EH (cell line): Measurements from ENCODE around the gene SLAMF7.
"Not testable (repeated sequence)": the region's sequence is repeated elsewhere in the genome, so short reads cannot be mapped to it uniquely, and the experiment has no call there.

ENCODE experiments used
- DNase-seq: peaks from one replicate; pipeline ENCODE4 v3.0.0-alpha.2; 2015; ENCODE audit warnings: low read depth

SLAMF7 gene

DNA sequence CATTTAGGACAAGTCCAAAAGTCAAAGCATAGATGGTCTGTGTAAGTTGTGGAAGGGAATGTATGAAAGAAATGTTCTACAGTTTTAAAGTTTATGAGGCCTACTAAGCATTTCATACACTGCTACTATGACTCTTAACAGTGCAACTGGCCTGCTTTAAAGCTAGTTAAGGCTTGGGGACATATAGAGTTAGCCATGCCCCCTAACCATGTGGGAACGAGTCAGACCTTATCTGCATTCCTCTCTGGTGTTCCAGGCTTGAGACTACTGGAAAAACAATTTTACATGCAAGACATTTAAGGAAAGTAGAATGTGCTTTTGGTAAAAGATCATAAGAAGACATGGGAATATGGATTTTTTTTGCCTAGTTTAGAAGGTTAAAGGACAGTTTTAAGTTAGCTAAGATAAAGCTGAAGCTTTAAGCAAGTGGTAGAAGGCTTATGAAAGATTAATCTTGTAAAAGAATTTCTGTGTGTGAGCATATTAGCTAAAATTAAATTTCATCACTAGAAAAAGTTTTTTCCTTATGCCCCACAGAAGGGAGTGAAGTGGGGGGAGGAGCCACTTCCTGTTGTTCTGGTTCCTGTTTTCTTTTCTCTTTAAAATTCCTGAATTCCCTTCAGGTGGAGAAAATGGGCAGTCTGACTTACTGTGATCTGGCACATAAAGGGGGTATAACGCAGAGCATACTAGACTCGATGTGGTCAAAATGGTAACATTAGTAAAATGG, 18.5 kb upstream of the SLAMF7 start:
- peak; percentile 9 for DNase-seq

GRCh38 chr1:160721473-160721872, 17.6 kb upstream of the SLAMF7 start:
- DNase-seq = no peak

- DNase-seq = no peak
Observed at GRCh38 chr1:160722726-160723125, 16.3 kb upstream of the SLAMF7 start.

DNA sequence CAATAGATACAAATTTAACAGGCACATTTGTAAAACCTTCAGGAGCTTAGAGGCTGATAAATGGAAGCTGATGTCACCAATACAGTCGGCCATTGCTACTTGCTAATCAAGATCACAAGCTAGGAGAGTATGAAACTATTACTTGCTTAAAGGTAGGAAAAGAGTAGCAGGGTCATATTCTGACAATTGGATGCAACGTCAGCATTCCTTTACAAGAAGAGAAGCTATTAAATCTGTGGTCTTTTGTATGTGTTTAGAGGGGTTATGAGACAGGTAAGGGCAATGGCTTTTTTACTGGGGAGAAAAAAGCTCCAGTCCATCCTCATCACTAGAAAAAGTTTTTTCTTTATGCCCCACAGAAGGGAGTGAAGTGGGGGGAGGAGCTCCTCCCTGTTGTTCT, 15.7 kb upstream of the SLAMF7 start:
- no peak for DNase-seq

GRCh38 chr1:160724465-160725242, 14.4 kb upstream of the SLAMF7 start:
- DNase-seq = no peak

DNA sequence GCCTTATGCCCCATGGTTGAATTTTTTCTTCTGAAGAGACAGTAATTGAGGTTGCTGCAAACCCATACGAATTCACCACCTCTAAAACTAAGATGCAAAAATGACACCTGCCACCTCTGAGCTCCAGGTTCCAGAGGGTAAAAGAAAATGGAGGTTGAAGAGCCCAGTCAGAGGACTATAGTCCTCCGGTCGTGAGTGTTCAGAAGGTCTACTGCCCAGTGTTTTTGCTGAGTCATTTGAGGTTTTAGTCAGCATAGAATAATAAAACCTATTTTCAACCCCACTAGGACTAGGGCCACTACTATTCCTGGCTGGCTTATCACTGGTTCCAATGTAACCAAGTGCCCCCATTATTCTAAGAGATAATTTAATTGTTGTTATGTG, 12.9 kb upstream of the SLAMF7 start:
- peak; percentile 25 for DNase-seq

DNA sequence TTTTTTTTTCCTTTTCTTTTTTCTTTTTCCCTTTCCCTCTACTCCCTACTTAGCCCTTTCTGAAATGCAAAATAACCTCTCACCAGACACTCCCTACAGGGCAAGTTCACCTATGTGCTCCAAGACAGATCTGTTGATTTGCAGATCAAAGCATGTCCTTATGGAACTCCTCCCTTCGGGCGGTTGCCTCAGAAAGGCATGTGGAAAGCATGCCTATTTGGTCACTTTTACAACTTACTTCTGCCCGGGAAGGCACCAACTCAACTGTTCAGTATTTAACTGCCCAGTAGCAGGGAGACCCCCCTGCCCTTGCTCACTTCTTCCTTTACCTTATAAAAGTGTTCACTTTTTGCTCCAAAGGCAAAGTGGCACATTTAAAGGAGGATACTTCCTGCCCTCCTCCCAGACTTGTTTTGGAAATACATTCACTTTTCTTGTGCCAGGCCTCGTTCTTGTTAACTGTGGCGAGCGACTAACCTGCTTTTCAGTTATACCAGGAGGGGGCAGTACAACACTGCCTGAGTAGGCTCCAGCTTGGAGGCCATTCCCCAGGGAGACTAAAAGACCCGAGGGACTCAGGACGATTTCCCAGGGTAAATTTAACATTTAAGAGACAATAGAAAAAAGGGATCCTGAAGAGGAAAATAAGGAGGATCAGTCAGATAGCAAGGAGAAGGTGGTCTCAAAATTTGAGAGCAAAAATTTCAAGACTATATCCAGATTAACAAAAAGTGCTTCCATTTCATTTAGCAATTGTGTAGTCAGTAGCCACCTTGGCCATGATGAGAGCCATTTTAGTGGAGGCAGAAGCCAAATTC, 12.3 kb upstream of the SLAMF7 start:
- DNase-seq = peak; percentile 63

GRCh38 chr1:160727316-160727640, 11.8 kb upstream of the SLAMF7 start:
- DNase-seq = no peak

GRCh38 chr1:160731564-160731963, 7.5 kb upstream of the SLAMF7 start:
- not testable (repeated sequence) for DNase-seq

DNA sequence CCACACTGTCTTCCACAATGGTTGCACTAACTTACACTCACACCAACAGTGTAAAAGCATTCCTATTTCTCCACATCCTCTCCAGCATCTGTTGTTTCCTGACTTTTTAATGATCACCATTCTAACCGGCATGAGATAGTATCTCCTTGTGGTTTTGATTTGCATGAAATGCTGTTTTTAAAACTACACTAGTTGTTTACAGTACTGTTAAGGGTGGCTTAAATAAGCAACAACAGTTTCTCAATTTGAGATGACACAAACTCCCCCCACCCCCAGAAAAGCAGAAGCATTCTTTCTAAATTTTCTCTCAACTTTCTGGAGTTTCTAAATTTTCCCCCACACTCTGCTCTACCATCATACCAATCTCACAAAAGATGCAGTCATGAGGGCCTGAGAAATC, 7.1 kb upstream of the SLAMF7 start:
- DNase-seq = no peak

- no peak for DNase-seq
Observed at GRCh38 chr1:160733898-160734297, 5.1 kb upstream of the SLAMF7 start.

DNA sequence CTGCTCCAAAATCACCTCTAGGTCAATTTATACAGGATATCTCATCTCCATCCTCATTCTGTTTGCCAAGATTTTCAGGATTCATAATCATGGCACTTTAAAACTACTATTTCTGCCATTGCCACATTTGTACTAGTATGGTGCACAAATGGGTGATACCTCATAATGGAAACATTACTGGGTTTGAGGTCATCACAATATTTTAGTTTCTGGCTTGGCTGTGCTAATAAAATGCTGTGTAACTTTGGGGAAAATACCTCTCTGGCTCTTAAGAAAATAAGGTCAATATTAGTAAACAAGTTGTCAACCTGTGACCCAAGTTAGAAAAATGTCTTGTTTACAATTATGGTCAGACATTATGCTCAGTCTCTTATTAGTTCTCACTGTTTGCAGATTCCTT, 4.7 kb upstream of the SLAMF7 start:
- no peak for DNase-seq

DNA sequence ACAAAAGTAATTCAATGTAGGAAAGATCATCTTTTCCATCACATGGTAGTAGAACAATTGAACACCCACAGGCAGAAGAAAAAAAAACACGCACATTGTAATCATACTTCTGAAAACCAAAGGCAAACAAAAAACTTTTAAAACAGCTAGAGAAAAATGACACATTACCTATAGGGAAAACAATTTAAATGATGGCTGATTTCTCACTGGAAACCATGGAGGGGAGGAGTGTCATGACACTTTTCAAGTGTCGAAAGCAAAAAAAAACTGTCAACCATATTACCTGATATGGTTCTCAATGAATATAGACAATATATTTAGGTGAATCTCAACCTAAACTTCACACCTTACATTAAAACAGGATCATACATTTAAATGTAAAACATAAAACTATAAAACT, 776 bp upstream of the SLAMF7 start:
- no peak for DNase-seq

DNA sequence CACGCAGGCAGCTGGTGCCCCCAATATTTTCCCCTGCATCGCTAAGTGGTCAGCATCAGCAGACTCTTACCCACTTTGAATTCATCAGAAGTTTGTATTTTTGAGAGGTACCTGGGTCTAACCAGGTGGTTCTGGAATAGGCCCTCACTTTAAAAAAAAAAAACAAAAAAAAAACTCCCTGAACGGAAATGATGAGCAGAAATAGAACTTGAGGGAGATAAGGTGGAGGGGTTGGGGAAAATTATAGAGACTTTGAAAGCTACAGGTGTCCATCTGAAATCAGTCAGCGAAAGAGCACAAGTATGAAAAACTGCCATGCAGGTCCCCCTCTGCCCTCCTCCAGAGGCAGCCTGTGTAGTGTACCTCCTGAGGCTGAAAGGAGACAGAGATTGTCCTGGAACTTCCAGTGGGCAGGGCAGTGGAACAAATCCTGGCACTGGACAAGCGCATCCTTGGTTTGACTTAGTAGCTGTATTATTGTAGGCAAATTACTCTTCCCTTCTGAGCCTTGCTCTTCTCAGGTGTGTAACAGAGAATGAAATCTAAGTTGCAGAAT, 1.2 kb downstream of the SLAMF7 start:
- DNase-seq = no peak

DNA sequence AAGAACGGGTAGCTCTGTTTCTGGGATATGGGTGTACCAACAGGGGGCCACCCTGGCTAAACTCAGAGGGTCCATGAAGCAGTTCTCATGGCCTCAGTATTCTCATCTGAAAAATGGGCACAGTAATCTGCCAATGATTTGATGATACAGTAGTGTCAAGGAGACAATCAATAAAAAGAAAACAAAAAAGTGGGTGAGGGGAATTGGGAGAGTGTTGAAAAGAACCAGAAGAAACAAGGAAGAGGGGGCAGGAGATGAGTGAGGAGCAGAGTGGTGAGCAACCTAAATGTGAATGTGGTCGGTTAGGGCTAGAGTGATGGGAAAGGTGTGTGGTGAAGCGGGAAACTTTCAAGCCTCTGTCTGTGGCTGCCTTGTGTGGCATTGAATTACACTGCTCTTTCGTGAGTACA, 2.0 kb downstream of the SLAMF7 start:
- no peak for DNase-seq

- DNase-seq = no peak
Observed at GRCh38 chr1:160741612-160742348, 2.7 kb downstream of the SLAMF7 start.

DNA sequence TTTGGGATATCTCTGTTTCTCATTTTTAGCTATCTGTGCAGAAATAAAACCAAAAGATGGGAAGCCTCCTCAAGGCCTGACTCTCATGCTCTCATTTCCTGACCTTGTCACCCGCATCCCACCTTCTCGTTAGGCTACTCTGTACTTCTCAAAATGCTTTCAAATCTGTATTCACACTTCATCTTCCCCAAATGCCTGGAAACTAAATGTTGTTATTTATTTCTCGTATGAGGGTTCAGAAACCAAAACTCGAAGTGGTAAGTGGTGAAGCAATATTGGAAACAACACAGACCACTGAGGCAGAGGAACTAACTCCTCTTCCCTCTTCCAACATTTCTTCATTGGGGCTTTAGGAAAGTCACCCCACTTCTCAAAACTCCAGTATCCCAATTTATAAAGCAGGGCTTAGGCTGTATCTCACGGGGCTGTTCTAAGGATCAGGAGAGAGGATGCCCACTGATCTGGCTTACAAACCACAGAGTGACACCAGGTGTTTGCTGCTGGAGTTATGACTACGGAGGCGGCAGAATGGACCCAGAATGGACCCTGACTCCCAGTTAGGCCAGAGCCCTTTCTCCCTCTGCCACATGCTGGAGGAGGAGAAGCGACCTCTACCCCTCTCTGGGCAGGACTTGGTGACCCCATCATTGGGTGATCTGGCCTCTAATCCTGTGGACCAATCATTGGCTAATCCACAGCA, 3.5 kb downstream of the SLAMF7 start:
- no peak for DNase-seq

GRCh38 chr1:160743266-160743665, 4.2 kb downstream of the SLAMF7 start:
- no peak for DNase-seq

DNA sequence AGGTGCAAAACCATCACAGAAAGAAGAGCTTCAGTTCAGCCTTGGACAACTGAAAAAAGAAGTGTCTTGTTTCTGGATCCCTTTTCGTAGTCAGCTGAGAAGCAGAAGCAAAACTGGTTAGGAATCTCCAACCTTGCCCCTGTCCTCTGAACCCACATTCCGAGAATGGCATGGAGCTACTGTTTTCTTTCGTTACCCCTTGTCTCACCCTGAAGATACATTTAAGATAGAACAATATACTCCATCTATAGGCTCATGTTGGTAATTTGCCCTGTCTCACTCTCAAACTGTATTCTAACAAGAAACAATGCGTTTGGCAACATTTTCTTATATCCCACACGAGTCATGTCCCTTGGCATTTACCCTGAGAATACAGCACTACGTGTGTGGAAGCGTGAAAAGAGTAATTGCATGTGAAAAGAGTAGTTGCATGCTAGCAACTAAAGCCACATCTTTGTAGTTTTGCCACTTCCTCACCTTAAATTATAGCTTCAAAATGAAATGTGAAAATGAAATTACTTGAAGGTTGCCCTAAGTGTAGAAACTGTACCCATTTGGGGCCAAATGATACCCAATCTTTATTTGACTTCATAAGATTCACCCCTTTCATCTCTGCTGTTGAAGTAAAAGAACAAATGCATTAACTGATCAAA, 5.3 kb downstream of the SLAMF7 start:
- no peak for DNase-seq

GRCh38 chr1:160744852-160745520, 5.9 kb downstream of the SLAMF7 start:
- no peak for DNase-seq
